OCI-LY3 (cell line): ENCODE data around the gene SLC27A2.

Experiments
- H2AFZ ChIP-seq: fragments of 200-600, 300-600 bp; shearing (Covaris generic); 2 replicates; pipeline ENCODE4 v1.6.0; 2014; ENCODE audit warnings: antibody characterized with exemption, low read depth, low read length
- H3K27ac ChIP-seq: fragments of 200-600, 300-600 bp; sonication (generic); 2 replicates; pipeline ENCODE4 v1.5.1; 2014; ENCODE audit warnings: mild to moderate bottlenecking, low read length, moderate library complexity, mixed read lengths
- H3K27me3 ChIP-seq: fragments of 200-600, 300-600 bp; sonication (generic); 2 replicates; pipeline ENCODE4 v1.6.1; 2014; ENCODE audit warnings: low read depth, low read length, mixed read lengths
- H3K36me3 ChIP-seq: fragments of 200-600, 300-600 bp; sonication (generic); replicated peaks from 2 replicates; pipeline ENCODE3; 2014; ENCODE audit warnings: low read depth, low read length, mixed read lengths
- H3K4me1 ChIP-seq: fragments of 300-600, 200-600 bp; sonication (generic); 2 replicates; pipeline ENCODE4 v1.6.1; 2014; ENCODE audit warnings: low read length, mixed read lengths
- H3K4me2 ChIP-seq: fragments of 200-600, 300-600 bp; sonication (generic); 2 replicates; pipeline ENCODE4 v1.6.1; 2014; ENCODE audit warnings: low read length, mixed read lengths
- H3K4me3 ChIP-seq: fragments of 300-600, 200-600 bp; sonication (generic); 2 replicates; pipeline ENCODE4 v1.5.1; 2014; ENCODE audit warnings: antibody characterized with exemption, mild to moderate bottlenecking, low read length, moderate library complexity
- H3K79me2 ChIP-seq: fragments of 300-600, 200-600 bp; shearing (Covaris generic); 2 replicates; pipeline ENCODE4 v1.6.1; 2014; ENCODE audit warnings: mild to moderate bottlenecking, low read length, mixed read lengths
- H3K9ac ChIP-seq: fragments of 300-600, 200-600 bp; shearing (Covaris generic); 2 replicates; pipeline ENCODE4 v1.6.0; 2014; ENCODE audit warnings: mild to moderate bottlenecking, low read length, moderate library complexity
- H3K9me3 ChIP-seq: fragments of 200-600, 300-600 bp; shearing (Covaris generic); 2 replicates; pipeline ENCODE4 v1.6.1; 2014; ENCODE audit warnings: low read length, mixed read lengths; ENCODE audit not compliant: insufficient read depth
- H4K20me1 ChIP-seq: fragments of 200-600, 300-600 bp; sonication (generic); 2 replicates; pipeline ENCODE4 v1.6.1; 2016; ENCODE audit warnings: low read length, mixed read lengths; ENCODE audit not compliant: insufficient read depth
- CTCF ChIP-seq: fragments of 200-600, 300-600 bp; sonication (generic); IDR thresholded peaks from 2 replicates; pipeline ENCODE4 v1.5.1; 2014; ENCODE audit warnings: antibody characterized with exemption, low read length, low read depth
- EZH2phosphoT487 ChIP-seq: fragments of 200-600 bp; shearing (Covaris generic); IDR thresholded peaks from 2 replicates; pipeline ENCODE4 v1.6.1; 2018; ENCODE audit warnings: antibody characterized with exemption, mixed run types, low read depth

SLC27A2 gene

GRCh38 chr15:50162969-50163718, 18.9 kb upstream of the SLC27A2 start:
- Histone ChIP-seq H3K4me3 (no peak overlapping the region), H3K79me2 (no peaks in the 10 kb centered on the region), H3K4me1 (no peaks in the 10 kb centered on the region), H3K36me3 (no peaks in the 10 kb centered on the region), H3K27me3 (no peaks in the 10 kb centered on the region), H2AFZ (no peak overlapping the region), H3K27ac (no peak overlapping the region), H4K20me1 (no peaks in the 10 kb centered on the region), H3K4me2 (no peak overlapping the region), H3K9ac (no peak overlapping the region), H3K9me3 (0 out of 2 replicates have a peak, but pooled peaks cover 3% of the 10 kb centered on the region)
- no peak for TF ChIP-seq EZH2phosphoT487
- TF ChIP-seq CTCF: no peak

GRCh38 chr15:50163719-50164410, 18.1 kb upstream of the SLC27A2 start:
- no peaks in the 10 kb centered on the region for H3K79me2 ChIP-seq
- no peaks in the 10 kb centered on the region for H3K27me3 ChIP-seq
- no peak overlapping the region for H3K9ac ChIP-seq
- H3K4me3 ChIP-seq: no peak overlapping the region
- H3K27ac ChIP-seq: no peak overlapping the region
- no peak overlapping the region for H2AFZ ChIP-seq
- H3K36me3 ChIP-seq: no peaks in the 10 kb centered on the region
- no peak overlapping the region for H3K4me2 ChIP-seq
- no peaks in the 10 kb centered on the region for H3K4me1 ChIP-seq
- 0 out of 2 replicates have a peak, but pooled peaks cover 3% of the 10 kb centered on the region for H3K9me3 ChIP-seq
- H4K20me1 ChIP-seq: no peaks in the 10 kb centered on the region
- TF ChIP-seq EZH2phosphoT487: no peak
- no peak for TF ChIP-seq CTCF

- no peaks in the 10 kb centered on the region for H4K20me1 ChIP-seq
- H3K4me2 ChIP-seq: no peak overlapping the region
- H3K4me1 ChIP-seq: no peaks in the 10 kb centered on the region
- H3K36me3 ChIP-seq: no peaks in the 10 kb centered on the region
- no peak overlapping the region for H3K27ac ChIP-seq
- no peaks in the 10 kb centered on the region for H3K79me2 ChIP-seq
- no peak for TF ChIP-seq CTCF
- no peak for TF ChIP-seq EZH2phosphoT487
- H3K9ac ChIP-seq: no peak overlapping the region
- no peaks in the 10 kb centered on the region for H3K27me3 ChIP-seq
- H3K9me3 ChIP-seq: no peaks in the 10 kb centered on the region
- no peak overlapping the region for H3K4me3 ChIP-seq
- no peak overlapping the region for H2AFZ ChIP-seq
Observed at GRCh38 chr15:50164458-50164857, 17.5 kb upstream of the SLC27A2 start.

- H2AFZ ChIP-seq: no peak overlapping the region
- no peaks in the 10 kb centered on the region for H3K4me1 ChIP-seq
Observed at GRCh38 chr15:50166216-50166615, 15.8 kb upstream of the SLC27A2 start.

More at GRCh38 chr15:50166216-50166615, 15.8 kb upstream of the SLC27A2 start:
- no peaks in the 10 kb centered on the region for H4K20me1 ChIP-seq
- H3K4me3 ChIP-seq: no peak overlapping the region
- no peaks in the 10 kb centered on the region for H3K36me3 ChIP-seq
- no peaks in the 10 kb centered on the region for H3K27me3 ChIP-seq
- no peak overlapping the region for H3K9ac ChIP-seq
- no peaks in the 10 kb centered on the region for H3K79me2 ChIP-seq
- TF ChIP-seq CTCF: no peak
- TF ChIP-seq EZH2phosphoT487: no peak
- H3K4me2 ChIP-seq: no peak overlapping the region
- no peaks in the 10 kb centered on the region for H3K9me3 ChIP-seq
- no peak overlapping the region for H3K27ac ChIP-seq
